ENCODE measurements around the gene CRB3.

CRB3 gene

DNA sequence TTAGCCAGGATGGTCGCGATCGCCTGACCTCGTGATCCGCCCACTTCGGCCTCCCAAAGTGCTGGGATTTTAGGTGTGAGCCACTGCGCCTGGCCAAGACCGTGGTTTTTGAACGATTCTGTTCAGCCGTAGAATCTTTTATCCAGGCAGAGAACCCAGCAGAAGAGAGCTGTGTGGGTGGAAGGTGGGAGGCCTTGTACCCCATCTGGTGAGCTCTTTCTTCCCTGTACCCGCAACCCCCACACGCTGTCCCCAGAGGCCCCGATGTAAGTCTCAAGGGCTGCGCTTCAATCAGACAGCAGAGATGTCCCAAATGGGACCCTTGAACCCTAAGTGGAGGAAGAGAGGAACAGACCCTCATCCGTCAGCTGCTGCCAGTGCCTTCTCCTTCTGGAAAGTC is 8.1 kb upstream of the CRB3 start:
- H3K4me3 ChIP-seq (ENCODE audit: low read depth, low read length) = no peak overlapping the region
- DNase-seq (ENCODE audit: low read depth, low spot score) = no peak
- TF ChIP-seq, protein P1, sequence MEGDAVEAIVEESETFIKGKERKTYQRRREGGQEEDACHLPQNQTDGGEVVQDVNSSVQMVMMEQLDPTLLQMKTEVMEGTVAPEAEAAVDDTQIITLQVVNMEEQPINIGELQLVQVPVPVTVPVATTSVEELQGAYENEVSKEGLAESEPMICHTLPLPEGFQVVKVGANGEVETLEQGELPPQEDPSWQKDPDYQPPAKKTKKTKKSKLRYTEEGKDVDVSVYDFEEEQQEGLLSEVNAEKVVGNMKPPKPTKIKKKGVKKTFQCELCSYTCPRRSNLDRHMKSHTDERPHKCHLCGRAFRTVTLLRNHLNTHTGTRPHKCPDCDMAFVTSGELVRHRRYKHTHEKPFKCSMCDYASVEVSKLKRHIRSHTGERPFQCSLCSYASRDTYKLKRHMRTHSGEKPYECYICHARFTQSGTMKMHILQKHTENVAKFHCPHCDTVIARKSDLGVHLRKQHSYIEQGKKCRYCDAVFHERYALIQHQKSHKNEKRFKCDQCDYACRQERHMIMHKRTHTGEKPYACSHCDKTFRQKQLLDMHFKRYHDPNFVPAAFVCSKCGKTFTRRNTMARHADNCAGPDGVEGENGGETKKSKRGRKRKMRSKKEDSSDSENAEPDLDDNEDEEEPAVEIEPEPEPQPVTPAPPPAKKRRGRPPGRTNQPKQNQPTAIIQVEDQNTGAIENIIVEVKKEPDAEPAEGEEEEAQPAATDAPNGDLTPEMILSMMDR (IDR thresholded peaks at IDR 0.05; ENCODE audit: insufficient read depth, low read length, missing control alignments) = no peak
- ChIA-PET CTCF (no interaction called here), POLR2A (no interaction called here)

DNA sequence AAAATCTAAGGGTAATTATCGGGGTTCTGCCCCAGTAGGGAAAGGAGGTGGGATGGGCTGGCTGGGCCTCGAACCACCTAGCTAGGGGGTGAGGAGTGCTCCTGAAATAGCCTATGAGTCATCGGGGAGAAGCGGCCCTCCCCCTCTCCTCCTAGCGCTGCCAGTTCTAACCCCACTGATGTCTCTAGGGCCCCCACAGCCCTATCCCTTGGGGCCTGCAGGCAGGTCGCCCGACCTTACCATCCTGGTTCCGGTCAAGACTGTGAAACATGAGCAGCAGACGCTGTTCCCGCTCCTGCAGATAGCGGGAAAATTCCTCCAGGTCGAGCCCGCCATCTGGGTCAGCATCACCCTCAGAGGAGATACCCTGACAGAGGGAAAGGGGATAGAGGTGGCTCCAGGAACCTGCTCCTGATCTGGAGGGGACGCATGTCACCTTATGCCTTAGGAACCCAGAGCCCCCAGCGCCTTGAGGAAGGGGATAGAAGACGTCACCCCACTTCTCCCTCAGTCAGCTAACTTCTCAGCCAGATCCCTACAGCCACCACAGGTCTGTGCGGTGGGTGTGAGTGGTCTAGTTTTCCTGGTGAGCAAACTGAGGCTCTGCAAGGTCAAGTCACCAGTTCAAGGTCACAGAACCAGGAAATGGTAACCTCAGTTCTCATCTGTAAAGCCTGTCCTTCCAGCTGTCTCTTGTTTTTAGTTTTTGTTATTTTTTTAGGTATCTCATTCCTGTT is 5.9 kb upstream of the CRB3 start:
- H3K4me3 ChIP-seq (ENCODE audit: low read depth, low read length) = peak overlapping the region; percentile 2; the same call in 1 of the 2 replicates
- no peak for DNase-seq (ENCODE audit: low read depth, low spot score)
- POLR2A ChIA-PET = no interaction called here
- CTCF ChIA-PET = no interaction called here
- TF ChIP-seq, protein P1 (IDR thresholded peaks at IDR 0.05; ENCODE audit: insufficient read depth, low read length, missing control alignments) = no peak

DNA sequence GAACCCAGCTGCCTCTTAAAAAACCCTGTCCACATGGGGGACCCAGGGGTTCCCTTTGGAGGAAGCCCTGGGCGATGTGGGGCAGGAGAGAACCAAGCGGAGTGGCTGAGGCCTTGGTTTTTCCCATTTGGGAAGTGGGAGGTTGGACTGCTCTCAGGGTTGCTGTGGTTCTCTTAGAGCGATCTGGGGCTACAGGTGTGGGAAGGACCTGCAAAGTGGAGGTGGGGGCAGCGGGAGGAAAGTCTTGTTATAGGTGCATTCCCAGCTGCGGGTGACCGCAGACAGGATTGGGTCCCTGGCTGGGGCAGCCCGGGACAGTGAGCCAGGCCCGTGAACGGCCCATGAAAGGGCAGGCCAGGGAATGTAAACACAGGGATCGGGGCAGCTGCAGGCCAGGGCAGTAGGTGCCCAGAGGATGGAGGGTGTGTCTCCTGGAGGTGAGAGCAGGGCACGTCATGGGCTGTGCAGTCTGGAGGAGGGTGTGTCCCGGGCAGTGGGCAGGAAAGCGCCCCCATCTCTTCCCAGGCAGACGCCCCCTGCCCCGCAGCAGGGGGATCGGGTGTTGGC is 5.3 kb upstream of the CRB3 start:
- DNase-seq (ENCODE audit: low read depth, low spot score) = no peak
- ChIA-PET POLR2A (no interaction called here), CTCF (no interaction called here)
- TF ChIP-seq, protein P1 (IDR thresholded peaks at IDR 0.05; ENCODE audit: insufficient read depth, low read length, missing control alignments) = no peak
- H3K4me3 ChIP-seq (ENCODE audit: low read depth, low read length) = peak overlapping the region; percentile 74

DNA sequence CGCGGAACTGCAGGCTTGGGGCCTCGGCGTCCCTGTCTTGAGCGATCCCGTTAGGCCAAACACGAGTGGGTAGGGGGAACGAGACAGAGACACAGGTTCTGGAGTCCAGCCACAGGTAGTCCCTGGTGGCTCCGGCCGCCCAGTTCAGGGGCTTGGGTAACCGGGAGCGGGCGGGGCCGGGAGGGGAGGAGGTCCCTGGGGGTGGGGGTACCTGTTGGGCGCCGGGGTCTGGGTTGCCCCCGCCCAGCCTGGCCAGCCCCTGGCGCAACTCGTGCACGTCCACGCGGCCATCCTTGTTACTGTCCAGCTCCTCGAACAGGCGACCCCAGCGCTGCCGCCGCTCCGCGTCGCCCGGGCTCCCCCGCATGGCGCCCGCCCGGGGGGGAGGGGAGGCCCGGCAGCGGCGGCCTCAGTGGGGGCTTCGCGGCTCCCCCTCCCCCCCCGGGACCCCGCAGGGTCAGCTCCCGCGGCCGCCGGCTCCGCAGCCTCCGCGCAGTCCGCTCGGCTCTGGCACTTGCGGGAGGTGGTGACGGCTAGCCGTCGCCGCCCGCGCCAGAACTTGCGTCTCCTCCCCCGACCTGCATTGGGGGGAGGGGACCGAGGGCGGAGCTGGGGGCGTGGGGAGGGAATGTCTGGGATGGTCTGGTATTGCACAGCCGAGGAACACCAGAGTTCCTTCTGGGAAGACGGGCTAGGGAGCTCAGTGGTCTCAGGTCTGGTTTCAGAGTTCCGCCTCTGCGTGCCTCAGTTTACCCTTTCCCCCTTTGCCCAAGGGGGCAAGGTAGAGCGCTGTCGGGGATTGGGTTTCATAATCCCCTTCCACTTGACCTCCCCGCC is 4.6 kb upstream of the CRB3 start, which contains the start of gene SLC25A23:
Gene SLC25A23, minus strand, starts transcription at position 531 of the 837 bp plus-strand sequence. Its CDS starts 164 bp downstream, at position 367.
- H3K4me3 ChIP-seq (ENCODE audit: low read depth, low read length) = peak within 1 kb of the TSS; percentile 74
- CTCF ChIA-PET = no interaction called here
- POLR2A ChIA-PET = no interaction called here
- DNase-seq (ENCODE audit: low read depth, low spot score) = no peak
- TF ChIP-seq, protein P1 (IDR thresholded peaks at IDR 0.05; ENCODE audit: insufficient read depth, low read length, missing control alignments) = no peak

GRCh38 chr19:6460099-6460884 is 3.8 kb upstream of the CRB3 start:
- TF ChIP-seq, protein P1 (IDR thresholded peaks at IDR 0.05; ENCODE audit: insufficient read depth, low read length, missing control alignments) = peak; percentile 36
- peak; percentile 83 for DNase-seq (ENCODE audit: low read depth, low spot score)
- ChIA-PET CTCF (no interaction called here), POLR2A (no interaction called here)
- H3K4me3 ChIP-seq (ENCODE audit: low read depth, low read length) = peak overlapping the region; percentile 74

Data from AG04449 (cell line).